ENCODE results near the gene SLC25A30. TPM values are rescaled to one million over a fixed set of nuclear protein-coding genes. Genes with fewer than 3 reads are reported as not detected.

Gene SLC25A30
- total RNA-seq, 1 donor from 2014 or later, result 31.4 TPM

DNA sequence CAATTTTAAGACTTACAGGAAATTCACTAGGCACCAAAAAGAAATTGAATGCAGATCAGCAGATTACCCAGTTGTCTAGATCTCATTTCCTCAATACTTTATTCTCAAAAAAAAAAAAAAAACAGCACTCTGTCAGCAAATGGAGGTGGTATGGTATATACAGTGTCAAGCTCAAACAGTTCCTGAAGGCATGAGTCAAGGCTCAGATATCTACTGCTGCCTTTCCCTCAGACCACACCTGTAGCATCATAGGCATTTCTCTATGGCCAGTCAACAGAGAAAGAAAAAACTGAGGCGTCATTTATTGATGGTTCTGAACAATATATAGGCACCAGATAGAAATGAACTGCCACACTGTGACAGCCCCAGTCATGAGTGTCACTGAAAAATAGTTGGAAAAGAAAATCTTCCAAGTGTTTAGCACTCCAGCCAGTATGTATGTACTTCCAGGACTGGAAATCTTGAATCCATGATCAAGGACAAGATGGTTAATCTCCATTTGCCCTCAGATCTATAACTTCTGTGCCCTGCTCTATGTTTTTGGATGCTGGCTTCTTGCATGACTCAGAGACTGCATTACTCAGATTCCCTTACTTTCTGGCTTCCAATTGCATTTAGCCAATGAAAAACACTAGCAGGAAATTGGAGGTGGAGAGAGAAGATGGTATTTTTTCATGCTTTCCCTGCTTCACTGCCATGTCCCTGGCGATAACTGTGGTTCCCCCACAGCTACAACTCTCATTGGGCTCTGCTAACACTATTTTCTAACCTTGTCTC is 38.2 kb upstream of the SLC25A30 start:
- H3K27me3 ChIP-seq, result no peaks in the 10 kb centered on the region
- H3K27ac ChIP-seq, result no peak overlapping the region
- H3K36me3 ChIP-seq, result no peaks in the 10 kb centered on the region
- no peak overlapping the region for H3K4me3 ChIP-seq
- H3K9me3 ChIP-seq, result no peaks in the 10 kb centered on the region
- H3K4me1 ChIP-seq, result no peaks in the 10 kb centered on the region
- DNase-seq (no peak), ATAC-seq (no peak)
- intact Hi-C loops (cut with DNase I), result no loop called here
- no peak for TF ChIP-seq CTCF (IDR thresholded peaks at IDR 0.05)

DNA sequence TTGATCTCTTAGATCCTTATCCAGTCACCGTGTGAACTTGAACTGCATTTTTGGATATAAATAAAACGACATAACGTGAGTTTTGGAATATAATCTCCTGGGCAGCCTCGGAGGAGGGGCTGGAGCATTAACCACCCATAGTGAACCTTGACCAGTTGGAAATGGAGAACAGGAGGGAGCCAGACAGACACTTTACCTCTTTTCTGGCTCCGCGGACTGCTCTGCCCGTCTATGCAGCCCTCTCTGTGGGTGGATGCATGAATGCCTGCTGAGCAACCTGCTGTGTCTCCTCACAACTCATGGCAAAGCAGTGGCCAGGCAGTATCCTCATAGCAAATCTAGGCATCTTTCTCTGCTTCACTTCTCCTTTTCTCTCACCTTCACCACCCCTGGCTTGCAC is 36.0 kb upstream of the SLC25A30 start:
- no peaks in the 10 kb centered on the region for H3K4me1 ChIP-seq
- TF ChIP-seq CTCF (IDR thresholded peaks at IDR 0.05), result no peak
- no peak overlapping the region for H3K27ac ChIP-seq
- DNase-seq (no peak), ATAC-seq (no peak)
- no peak overlapping the region for H3K4me3 ChIP-seq
- no peaks in the 10 kb centered on the region for H3K36me3 ChIP-seq
- intact Hi-C loops (cut with DNase I), result no loop called here
- H3K9me3 ChIP-seq, result no peaks in the 10 kb centered on the region
- no peaks in the 10 kb centered on the region for H3K27me3 ChIP-seq

DNA sequence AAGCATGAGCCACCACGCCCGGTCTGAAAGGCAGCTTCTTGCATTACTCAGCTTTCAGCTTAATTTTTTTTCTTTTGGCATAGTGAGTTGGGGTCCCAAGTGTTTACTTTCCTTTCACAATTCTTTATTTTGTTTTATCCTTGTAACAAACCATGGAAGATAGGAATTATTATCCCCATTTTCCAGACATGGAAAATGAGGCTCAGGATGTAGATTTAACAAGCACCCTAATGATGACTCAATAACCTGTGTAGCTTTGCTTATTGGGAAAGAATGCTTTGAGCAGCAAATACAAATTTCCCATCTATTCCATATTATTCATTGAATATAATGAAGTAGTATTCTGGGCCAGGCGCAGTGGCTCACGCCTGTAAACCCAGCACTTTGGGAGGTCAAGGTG is 33.1 kb upstream of the SLC25A30 start:
- no peak for ATAC-seq
- no peak for DNase-seq
- no peak overlapping the region for H3K27ac ChIP-seq
- no peak overlapping the region for H3K4me3 ChIP-seq
- intact Hi-C loops (cut with DNase I), result no loop called here
- no peak for TF ChIP-seq CTCF (IDR thresholded peaks at IDR 0.05)
- H3K27me3 ChIP-seq, result no peaks in the 10 kb centered on the region
- H3K9me3 ChIP-seq, result no peaks in the 10 kb centered on the region
- no peaks in the 10 kb centered on the region for H3K4me1 ChIP-seq
- H3K36me3 ChIP-seq, result no peaks in the 10 kb centered on the region

DNA sequence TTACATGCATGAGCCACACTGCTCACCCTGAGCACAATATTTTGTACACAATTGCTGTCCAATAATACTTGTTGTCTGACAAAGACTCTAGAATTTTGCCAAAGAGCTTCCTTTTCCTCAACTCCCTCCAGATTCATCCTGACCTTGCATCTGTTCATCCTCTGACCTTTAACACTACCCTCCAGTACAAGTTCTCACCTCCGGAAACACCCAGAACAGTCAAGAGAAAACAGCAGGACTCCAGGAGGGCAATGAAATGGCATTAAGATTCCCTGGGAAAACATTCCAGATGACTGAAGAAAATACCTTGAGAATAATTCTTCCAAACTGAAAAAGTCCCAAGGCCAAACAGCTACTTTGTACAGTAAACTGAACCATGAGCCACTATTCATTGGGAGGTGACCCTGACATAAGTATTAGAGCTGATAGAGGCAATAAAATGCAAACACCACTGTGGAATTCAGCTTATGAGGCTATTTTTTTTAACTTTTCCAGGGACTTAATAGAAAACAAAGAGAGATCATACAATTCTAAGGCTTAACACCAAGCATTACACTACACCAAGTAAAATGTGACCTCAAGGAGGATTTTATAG is 30.9 kb upstream of the SLC25A30 start:
- H3K4me3 ChIP-seq, result no peak overlapping the region
- no peak for TF ChIP-seq CTCF (IDR thresholded peaks at IDR 0.05)
- H3K9me3 ChIP-seq, result no peaks in the 10 kb centered on the region
- intact Hi-C loops (cut with DNase I), result no loop called here
- DNase-seq (no peak), ATAC-seq (no peak)
- no peak overlapping the region for H3K27ac ChIP-seq
- no peaks in the 10 kb centered on the region for H3K27me3 ChIP-seq
- H3K36me3 ChIP-seq, result no peaks in the 10 kb centered on the region
- H3K4me1 ChIP-seq, result no peaks in the 10 kb centered on the region

GRCh38 chr13:45447050-45447661 is 29.0 kb upstream of the SLC25A30 start:
- Histone ChIP-seq H3K27me3 (no peaks in the 10 kb centered on the region), H3K27ac (no peak overlapping the region), H3K4me3 (no peak overlapping the region), H3K9me3 (no peaks in the 10 kb centered on the region), H3K36me3 (no peaks in the 10 kb centered on the region), H3K4me1 (no peaks in the 10 kb centered on the region)
- DNase-seq (no peak), ATAC-seq (no peak)
- TF ChIP-seq CTCF (IDR thresholded peaks at IDR 0.05), result no peak
- intact Hi-C loops (cut with DNase I), result no loop called here

Measured in upper lobe of right lung (tissue), 1 donor.